RKO (cell line): Measurements from ENCODE around the gene ACTRT2.

Experiments used
- DNase-seq: peaks from one replicate; pipeline ENCODE4 v3.0.0-alpha.2; 2016; ENCODE audit warnings: low spot score

ACTRT2 gene

DNA sequence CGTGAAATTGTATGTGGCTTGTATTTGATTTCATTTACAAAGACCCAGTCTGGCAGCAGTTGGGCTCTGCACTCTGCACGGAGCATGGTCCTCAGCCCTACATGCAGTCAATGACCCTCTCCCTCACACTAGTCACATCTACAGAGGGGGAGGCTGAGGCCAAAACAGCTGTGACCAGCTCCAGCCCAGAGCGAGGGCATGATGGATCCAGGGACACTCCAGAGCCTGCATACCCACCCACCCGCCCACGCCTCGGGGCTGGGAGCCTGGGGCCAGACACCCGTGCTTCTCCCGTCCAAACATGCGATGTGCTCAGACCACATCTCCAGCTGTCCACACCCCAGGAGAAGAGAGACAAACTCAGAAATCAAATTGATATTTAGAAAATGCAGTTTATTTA is 33.8 kb downstream of the ACTRT2 start:
- DNase-seq = no peak

DNA sequence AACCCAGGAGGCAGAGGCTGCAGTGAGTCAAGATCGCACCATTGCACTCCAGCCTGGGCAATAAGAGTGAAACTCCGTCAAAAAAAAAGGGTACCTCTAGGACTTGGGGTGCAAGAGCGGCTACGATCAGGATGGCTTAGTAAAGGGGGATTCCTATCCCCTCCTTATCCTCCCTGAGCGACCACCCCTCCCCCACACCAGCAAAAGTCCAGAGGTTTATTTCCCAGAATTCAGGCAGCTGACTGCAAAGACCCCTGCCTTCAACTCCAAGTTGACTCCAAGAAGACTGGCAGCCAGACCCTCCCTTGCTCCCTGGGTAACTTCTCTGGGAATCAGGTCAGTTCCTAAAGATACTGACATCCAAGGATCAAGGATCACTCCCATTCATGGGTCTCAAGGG is 35.4 kb downstream of the ACTRT2 start:
- no peak for DNase-seq

DNA sequence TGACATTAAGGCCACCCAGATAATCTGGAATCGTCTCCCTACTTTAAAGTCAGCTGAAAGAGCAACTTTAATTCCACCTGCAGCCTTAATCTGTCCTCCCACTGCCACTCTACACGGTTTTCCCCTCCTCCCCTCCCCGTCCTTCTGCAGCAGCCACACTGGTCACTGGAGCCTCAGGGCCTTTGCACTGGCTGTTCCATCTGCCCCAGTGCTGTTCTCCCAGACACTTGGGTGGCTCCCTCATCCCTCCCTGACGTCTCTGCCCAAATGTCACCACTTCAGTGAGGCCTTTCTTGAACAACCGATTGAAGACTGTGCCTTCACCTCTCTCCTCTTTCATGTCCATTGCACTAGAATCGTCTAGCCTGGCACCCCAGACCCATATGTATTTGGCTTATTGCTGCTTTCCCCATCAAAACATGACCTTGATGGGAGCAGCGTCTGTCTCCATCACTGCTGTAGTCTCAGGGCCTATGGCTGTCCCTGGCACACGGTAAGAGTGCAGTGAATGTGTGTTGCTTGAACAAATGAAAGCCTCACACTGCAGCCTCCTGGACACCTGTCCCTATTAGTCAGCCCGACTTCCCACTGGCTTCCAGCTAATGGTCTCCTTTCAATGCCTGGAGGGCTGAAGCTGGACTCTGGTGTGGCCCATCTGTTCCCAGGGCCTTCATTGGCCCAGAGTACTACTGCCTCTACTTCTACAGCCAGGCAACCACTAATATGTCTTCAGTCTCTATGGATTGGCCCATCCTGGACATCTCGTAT is 37.2 kb downstream of the ACTRT2 start:
- no peak for DNase-seq

DNA sequence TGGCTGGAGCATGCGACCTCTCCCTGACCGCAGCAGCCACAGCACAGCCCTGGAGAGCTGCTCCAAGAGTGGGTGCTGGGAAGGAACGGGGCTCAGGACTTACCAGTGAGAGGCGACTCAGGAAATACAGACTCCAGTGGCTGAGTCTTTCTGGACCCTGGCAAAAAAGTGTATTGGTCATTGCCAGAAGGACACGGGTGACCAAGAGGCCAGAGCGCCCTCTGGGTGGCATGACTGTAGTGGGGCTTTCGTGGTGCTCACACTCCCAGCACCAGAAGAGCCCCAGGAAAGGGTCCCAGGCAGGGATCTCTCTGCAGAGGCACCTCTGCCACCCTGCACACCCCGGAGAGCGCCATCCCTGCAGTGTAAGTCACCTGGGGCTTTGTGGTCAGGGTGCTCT is 38.9 kb downstream of the ACTRT2 start:
- DNase-seq = no peak

DNA sequence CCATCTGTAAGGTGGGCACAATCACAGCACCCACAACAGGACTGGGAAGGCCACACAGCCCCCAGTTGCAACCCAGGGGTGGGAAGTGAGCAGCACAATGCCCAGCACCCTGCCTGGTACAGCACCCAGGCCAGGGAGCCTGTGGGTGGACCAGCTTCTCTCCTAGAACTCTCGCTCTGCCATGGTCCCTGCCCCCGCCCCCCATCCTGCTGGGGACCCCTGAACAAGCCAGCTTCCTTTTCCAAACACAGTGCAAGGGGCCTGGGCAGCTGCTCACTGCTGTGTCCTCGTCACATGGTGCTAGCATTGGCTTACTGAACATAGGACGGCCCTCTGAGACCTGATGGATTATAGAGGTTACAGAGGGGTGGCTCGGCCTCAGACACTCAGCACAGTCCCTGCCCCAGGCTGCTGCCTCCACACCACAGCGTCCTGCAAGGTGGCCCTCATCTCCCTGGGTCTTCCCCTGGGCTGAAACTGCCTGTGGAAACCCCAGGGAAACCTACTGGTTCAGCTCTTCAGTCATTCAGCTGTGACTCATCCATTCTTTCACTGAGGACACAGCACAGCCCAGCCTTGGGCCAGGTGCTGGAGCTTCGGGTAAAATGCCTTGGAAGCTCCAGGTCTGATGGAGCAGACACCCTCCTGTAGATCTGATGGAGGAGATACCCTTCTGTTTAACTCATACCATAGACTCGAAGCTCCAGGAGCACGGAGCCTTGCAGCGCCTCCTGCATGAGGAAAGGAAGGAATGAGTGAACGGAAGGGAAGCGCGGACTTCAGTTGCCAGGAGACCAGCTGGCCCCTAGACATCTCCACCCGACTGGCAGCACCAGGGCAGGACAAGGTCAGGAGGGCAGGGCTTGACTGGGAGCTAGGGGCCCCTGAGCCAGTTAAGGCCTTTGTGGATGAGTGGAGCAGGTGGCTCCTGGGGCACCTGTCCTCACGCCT is 39.6 kb downstream of the ACTRT2 start:
- DNase-seq = peak; percentile 34

DNA sequence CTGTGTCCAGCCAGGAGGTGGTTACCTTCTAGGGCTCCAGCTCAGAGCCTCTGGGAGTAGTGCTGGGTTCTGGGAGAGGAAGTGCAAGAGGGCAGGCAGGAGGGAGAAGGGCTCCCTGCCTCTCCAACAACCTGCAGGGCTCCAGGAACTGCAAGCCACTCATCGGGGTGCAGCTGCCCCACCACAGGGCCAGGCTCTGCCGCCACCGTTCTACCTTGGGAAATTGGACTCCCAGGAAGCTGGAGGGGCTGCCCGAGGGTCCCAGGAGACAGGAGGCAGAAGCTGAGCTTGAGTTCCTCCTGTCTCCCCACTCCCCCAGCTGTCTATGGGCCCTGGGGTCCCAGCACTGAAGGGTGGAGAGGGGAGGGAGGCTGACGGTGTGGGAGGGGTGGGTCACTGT is 40.3 kb downstream of the ACTRT2 start:
- DNase-seq = no peak

DNA sequence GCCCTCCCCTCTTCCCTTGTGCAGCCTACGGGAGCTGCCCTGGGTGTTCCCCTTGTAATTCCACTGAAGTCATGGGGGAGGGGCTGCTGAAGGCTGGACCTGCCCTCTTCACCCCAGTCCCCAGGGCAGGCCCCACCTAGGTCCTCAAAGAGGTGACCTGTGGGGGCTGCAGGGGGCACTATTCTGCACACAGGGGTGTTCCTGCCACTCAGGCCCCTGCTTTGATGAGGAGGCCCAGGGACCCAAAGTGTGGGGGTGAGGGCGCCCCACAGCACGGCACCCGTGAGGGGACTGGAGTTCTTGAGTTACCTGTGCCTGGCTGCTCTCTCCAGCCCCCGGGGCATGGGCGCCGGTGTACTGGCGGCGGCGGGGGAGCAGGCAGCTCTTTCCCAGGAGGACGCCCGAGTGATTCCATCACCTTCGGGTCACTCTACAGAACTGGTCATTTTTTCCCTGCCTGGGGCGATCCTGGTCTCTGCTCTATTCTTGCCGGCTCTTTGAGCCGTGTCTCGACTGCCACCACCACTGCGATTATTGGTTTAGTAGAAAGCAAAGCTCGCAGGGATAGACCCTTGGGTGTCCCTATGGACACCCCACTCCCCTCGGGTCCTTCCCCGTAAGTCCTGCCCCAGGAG is 40.8 kb downstream of the ACTRT2 start:
- no peak for DNase-seq

DNA sequence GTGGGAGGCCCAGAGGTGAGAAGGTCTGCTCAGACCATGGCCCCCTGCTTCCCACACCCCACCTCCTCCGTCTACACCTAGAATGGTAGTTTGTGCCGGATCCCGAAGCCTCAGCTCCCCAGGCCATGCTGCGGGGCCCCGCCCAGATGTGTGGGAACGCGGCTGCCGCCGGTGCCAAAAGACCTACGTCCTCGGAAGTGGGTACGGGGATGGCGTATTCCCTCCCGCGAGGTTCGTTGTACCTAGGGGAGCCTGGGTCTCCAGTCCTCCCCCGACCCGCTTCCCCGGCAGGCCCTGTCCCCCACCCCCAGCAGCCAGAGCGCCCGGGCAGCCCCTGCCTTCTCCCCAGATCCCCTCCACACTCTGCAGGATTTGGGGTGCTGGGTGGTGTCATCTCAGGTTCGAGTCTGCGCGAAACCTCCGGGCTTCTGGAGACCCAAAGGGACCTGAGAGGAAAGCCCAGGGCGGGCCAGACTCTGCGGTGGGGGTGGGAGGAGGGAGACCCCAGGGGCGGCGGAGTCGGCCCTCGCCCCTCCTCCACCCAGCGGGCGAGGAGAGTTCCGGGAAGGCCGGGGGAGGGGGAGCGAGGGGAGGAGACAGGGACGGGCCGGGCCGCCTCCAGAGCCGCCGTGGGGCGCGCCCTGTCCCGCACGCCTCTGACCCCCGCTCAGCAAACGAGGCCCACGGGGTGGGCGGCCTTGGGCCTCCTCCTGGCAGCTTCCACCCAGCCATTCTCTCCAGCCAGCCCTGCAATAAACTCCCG is 41.5 kb downstream of the ACTRT2 start:
- no peak for DNase-seq

DNA sequence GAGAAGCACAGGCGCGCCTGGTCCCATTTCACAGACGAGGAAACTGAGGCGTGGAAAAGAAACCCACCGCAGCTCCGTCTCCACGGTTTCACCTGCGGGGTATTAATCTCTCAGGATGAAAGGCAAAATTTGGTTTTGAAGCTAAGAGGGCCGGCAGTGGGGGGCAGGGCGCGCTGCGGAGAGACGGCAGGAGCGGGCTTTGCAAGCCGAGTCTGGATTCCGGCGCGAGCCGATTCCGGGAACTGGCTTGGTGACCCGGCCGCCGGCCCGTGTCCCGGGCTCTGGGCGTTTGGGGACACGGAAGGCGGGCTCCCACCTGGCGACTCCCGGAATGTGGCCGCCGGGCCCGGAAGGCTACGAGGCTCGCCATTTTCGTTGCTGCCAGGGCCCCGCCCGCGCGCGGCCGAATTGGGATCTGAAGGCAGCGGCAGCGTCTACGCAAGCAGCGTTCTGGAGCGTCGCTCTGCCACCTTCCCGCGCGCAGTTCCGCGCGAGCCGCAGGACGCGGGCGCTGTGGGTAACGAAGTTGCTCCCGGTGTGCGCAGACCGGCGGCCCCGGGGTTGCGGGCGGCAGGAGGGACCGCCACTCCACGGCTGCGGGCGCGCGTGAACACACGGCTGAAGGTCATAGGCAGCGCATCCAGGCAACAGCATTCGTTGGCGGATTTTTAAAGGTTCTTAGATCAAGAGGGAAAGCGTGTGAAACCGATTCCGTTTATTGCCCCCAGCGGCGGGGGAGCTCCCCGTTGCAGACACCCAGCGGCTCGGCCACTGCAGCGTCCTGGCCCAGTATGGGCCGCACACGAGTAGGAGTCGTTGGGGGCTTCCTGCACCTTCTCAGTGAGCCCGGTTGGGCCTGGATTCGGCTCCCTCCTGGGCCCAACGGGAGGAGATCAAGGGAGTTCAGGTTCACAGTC is 42.4 kb downstream of the ACTRT2 start:
- DNase-seq = no peak

DNA sequence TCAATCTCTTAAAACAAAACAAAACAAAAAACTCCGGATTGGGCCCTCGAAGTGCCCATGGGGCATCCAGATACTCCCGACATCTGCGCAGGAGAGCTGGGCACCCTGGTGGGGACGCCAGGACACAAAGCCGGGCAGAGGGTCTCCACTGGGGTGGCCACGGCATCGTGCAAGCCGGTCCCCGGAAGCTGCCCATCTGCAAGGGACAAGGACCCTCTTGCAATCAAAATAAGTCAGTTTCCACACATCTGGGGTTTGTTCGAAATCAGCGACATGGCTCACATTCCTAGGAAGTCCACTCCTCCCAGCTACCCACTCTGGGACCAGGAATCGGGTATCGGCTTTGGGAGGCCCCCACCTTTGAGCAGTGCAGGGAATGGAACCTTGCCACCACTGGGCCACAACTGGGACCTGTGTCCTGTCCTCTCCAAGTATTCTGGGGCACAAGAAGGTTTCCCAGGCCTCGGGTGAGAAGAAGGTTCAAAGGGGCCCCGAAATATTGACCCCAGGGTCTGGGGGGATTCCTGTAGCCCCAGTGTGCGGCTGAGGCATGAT is 43.1 kb downstream of the ACTRT2 start:
- no peak for DNase-seq

DNA sequence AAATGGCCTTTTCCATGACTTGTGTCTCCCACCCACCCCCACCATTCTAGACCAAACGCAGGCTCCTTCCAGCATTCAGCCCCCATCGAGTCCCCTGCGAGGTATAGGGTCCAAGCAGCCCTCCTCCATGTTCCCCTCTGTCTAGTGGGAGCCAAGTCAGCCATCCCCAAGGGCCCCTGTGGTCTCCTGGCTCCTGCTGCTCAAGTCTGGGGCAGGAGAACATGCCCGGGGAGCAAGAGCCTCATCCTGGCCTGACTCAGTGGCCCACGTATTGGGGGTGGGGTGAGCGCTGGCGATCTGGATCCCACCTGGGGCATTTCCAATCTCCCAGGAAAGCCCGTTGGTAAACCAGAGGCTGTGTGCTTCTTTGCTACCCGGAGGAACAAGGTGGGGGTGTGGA is 43.6 kb downstream of the ACTRT2 start:
- no peak for DNase-seq

DNA sequence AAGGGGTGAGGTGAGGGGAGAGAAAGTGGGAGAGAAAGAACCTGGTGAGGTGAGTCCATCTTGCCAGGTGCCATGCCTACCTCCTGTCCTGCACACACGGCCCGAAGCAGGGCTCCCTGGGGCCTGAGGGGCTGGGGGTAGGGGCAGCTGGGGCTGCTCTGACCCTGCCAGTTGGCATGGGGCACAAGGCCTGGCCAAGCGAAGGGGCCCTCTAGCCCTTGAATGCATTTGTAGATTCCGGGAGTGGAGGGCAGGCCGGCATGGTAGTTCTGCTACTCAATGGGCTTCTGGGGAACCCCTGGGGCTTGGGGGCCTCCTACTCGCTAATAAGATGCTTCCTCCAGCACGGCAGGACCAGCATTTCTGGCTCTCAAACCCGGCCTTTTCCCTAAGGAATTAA is 44.1 kb downstream of the ACTRT2 start:
- DNase-seq = no peak

DNA sequence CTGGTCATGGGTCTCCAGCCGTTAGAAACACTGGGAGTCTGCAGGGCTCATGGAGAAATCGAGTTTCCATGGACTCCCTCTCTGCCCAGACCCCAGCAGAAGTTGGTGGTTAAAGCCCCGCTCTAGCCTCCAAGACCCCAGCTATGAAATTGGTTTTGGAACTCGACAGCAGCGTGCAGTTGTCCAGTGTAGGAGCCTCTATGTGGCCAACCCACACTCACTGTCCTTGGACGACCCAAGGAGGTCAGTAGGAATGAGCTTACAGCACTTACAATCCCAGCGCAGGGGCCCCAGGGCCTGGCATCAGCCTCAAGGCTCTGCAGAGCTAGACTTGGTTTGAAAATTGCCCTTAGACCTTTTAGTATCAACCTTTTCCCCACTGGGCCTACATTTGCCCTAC is 44.5 kb downstream of the ACTRT2 start:
- DNase-seq = no peak

DNA sequence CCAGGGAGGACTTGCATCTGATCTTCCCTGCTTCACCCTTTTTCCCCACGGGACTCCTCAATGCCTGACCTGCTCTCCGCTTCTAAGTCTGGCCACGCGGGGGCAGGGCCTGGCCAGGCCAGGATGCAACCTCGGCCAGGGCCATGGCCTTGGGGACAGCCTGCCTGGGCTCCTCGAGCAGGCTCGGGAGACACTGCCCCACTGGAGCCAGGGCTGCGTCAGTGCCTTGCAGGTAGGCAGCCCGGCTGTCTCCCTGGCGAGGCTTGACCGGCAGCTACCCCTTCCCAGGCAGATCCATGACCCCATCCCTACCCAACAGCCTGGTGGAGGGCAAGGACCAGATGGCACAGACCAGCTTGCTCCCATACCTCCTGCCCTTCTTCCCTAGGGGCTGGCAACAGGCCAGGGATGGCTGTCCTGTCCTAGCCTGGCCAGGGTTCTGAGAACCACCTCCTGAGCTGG is 45.0 kb downstream of the ACTRT2 start:
- DNase-seq = no peak

DNA sequence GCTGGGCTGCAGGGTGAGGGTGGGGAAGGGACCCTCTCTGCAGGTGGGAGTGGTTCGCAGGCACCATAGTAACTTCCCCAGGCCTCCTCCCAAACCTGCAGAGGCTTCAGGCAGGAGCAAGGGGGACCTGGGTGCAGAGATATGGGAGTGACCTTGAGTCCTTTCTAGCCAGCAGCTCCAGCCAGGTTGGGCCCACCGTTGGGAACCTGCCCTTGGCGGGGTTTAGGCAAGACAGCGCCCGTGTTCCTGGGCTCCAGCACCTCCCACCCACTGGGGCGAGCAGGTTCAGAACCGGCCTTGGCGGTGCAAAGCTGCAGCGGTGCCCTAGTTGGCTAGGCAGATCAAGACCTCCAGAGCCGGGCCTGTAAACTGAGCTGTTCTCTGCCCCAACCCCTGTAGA is 45.6 kb downstream of the ACTRT2 start:
- no peak for DNase-seq

DNA sequence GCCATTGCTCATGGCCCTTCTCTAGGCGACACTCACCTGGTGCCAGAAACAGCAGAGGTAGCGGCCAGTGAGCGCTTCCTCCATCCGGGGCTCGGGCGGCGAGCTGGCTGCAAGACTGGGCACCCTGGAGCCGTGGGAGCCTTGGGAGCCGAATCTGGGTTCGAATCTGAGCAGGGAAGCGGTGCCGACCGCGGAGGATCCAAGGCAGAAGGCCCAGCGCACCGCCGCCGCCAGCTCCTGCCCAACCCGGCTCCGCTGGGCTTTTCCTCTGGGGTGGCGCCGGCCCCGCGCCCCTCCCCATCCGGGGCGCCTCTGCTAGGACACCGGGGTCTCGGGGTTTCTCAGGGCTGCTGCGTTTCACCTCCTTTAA is 46.0 kb downstream of the ACTRT2 start:
- DNase-seq = no peak

DNA sequence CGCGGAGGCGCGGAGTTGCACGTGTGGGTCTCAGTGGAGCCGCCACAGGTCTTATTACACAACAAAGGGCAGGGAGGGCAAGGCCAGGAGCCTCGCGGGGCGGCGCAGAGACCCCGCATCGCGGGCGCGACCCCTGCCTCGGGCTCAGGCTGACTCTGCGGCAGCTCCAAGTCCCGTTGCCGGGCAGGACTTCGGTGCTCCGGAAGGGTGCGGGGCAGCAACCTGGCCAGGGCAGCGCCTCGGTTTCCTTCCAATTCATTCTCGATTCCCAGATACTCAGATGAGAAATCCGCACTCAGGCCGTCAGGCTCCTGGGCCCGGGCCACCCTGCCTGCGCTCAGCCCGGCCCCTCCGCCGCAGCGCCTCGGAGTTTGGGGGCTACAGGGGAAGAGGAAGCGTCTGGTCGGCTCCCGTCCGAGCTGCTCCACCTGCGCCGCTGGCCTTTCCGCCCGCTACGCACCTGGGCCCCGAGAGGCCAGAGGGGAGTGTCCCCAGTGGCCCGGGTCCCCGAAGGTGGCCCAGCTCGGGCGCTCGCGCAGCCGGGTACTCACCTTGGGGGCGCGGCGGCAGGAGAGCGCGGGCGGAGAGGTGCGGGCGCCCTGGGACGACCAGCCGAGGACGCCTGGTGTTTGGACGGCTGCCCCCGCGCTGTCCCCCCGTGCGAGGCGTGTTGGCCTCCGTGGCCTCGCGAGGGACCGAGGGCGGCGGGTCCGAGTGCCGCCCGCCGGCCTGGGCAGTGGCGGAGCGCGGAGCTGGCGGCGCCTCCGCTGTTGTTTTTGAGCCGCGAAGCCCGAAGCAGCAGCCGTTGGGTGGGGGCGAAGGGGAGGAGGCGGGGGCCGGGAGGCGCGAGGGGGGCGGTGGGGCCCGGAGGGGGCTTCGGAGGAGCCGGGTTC is 46.6 kb downstream of the ACTRT2 start:
- no peak for DNase-seq

DNA sequence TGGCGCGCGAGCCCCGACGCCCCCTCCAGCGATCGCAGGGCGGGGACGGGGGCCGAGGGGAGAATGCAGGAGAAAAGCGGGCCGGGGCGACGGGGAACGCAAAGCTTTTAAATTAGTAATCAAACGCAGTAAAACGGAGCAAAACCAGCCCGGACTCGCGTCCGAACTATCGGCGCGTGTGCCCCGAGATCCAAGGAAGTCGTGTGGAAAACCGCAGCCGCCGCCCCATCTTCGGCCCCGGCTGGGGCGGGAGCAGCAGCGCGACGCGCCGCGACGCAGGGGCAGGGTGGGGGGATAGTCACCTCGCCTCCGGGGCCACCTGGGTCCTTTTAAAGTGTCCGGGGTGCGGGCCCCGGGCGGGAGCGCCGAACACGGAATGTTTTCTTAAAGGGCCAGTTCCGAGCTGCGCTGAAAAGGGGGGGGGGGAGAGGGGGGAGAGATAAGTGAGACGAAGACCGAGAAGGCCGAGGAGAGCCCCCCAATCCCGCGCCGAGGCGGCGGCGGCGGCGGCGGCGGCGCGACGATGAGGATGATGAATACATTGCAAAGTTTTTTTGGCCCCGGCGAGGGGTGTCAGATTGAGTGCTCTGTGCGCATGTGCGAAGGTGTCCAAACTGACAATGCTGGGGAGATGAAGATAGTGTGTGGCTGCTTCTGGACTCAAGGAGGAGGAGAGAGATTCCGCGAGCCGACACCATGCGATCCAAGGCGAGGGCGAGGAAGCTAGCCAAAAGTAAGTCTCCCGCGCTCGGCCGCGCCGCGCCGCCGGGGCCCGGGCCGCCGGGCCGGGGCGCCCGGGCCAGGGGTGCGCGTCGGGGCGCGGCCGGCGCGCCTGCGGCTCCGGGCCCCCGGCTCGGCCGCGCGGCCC is 47.5 kb downstream of the ACTRT2 start, which contains the start of gene PRDM16:
TSS of gene PRDM16 (plus strand) at position 640 of the 868 bp plus-strand sequence. CDS start at position 697, 57 bp downstream.
- peak; percentile 83 for DNase-seq
